Measurements from ENCODE around the gene NKX2-2.
"Not testable (repeated sequence)": the region's sequence is repeated elsewhere in the genome, so short reads cannot be mapped to it uniquely, and the experiment has no call there.

NKX2-2 gene

GRCh38 chr20:21508230-21509078 lies 5.4 kb downstream of the NKX2-2 start:
- no peak for DNase-seq

GRCh38 chr20:21507400-21508229 lies 6.2 kb downstream of the NKX2-2 start:
- no peak for DNase-seq

- peak; percentile 67 for DNase-seq
Observed at GRCh38 chr20:21505810-21506530, 7.9 kb downstream of the NKX2-2 start.

GRCh38 chr20:21505161-21505809 lies 8.6 kb downstream of the NKX2-2 start:
- peak; percentile 80 for DNase-seq

GRCh38 chr20:21504323-21504722 lies 9.5 kb downstream of the NKX2-2 start:
- no peak for DNase-seq

- DNase-seq = no peak
Observed at GRCh38 chr20:21503345-21503744, 10.5 kb downstream of the NKX2-2 start.

GRCh38 chr20:21501184-21501583 lies 12.7 kb downstream of the NKX2-2 start:
- DNase-seq = no peak

- no peak for DNase-seq
Observed at GRCh38 chr20:21500599-21500998, 13.3 kb downstream of the NKX2-2 start.

GRCh38 chr20:21499641-21500040 lies 14.2 kb downstream of the NKX2-2 start:
- no peak for DNase-seq

GRCh38 chr20:21498635-21499034 lies 15.2 kb downstream of the NKX2-2 start:
- DNase-seq = no peak

GRCh38 chr20:21498195-21498594 lies 15.7 kb downstream of the NKX2-2 start:
- DNase-seq = no peak

- no peak for DNase-seq
Observed at GRCh38 chr20:21496452-21496851, 17.4 kb downstream of the NKX2-2 start.

GRCh38 chr20:21493049-21493448 lies 20.8 kb downstream of the NKX2-2 start:
- no peak for DNase-seq

GRCh38 chr20:21490105-21490504 lies 23.8 kb downstream of the NKX2-2 start:
- DNase-seq = no peak

GRCh38 chr20:21480144-21480543 lies 33.7 kb downstream of the NKX2-2 start:
- not testable (repeated sequence) for DNase-seq

- DNase-seq = no peak
Observed at GRCh38 chr20:21465799-21466198, 48.1 kb downstream of the NKX2-2 start.

- DNase-seq = no peak
Observed at GRCh38 chr20:21464916-21465315, 48.9 kb downstream of the NKX2-2 start.

All from activated CD4-positive, alpha-beta T cell treated with anti-CD3 and anti-CD28 coated beads, Interleukin-2, amount 50 U/mL, for 1 hour (primary cell).